Breast epithelium (tissue), 4 donors: ENCODE measurements around the gene MZF1. TPM values are rescaled to one million over a fixed set of nuclear protein-coding genes. Genes with fewer than 3 reads are reported as not detected.

Source experiments
- DNase-seq, 2 donors: peaks; one replicate each; pipeline ENCODE4 v3.0.0-alpha.2; 2019; ENCODE audit warnings: low spot score in 2 of 2
- H3K27ac ChIP-seq, 2 donors: fragments of 200-600 bp; sonication (generic) in 1 of 2; one replicate each; pipeline ENCODE4 v1.5.1; 2016 to 2019; ENCODE audit warnings: mild to moderate bottlenecking in 1 of 2
- H3K27me3 ChIP-seq, 2 donors: fragments of 200-600 bp; sonication (generic) in 1 of 2; one replicate each; pipeline versions ENCODE4 v1.5.1 to v1.6.0; 2017 to 2019; ENCODE audit warnings: control low read depth in 1 of 2, mild to moderate bottlenecking in 1 of 2
- H3K36me3 ChIP-seq: fragments of 200-600 bp; one replicate; pipeline ENCODE4 v1.5.1; 2019
- H3K4me1 ChIP-seq, 2 donors: fragments of 200-600 bp; sonication (generic); one replicate each; pipeline ENCODE4 v1.5.1; 2016 to 2019; ENCODE audit warnings: control low read depth in 1 of 2
- H3K4me3 ChIP-seq, 3 donors: fragments of 200-600 bp; sonication (generic); 1 replicate in 2 of 3; 2 replicates in 1 of 3; pipeline ENCODE4 v1.5.1; 2016 to 2019; ENCODE audit warnings: mild to moderate bottlenecking in 3 of 3, moderate library complexity in 2 of 3
- H3K9me3 ChIP-seq, 2 donors: fragments of 200-600 bp; sonication (generic) in 1 of 2; one replicate each; pipeline ENCODE4 v1.5.1; 2016 to 2019; ENCODE audit warnings: control low read depth in 1 of 2
- POLR2A ChIP-seq: fragments of 450-650 bp; IDR thresholded peaks from one replicate; pipeline ENCODE4 v1.6.1; 2016; ENCODE audit warnings: antibody characterized with exemption, mild to moderate bottlenecking, moderate library complexity
- POLR2AphosphoS5 ChIP-seq, 3 donors: sonication (generic); formaldehyde crosslinking; IDR thresholded peaks; one replicate each; pipeline ENCODE4 v1.6.1; 2017; ENCODE audit warnings: antibody characterized with exemption in 3 of 3
- intact Hi-C: fragments of 100-400 bp; cut with DNase I; formaldehyde crosslinking; loops from one replicate; pipeline ENCODE4 v1.15.1; 2023; ENCODE audit warnings: low total_unique reads
- total RNA-seq, 3 donors: library from RNA; depleted of rRNA; stranded (reverse); fragments of >200 nt; gene quantifications; one replicate each; pipeline ENCODE4 v1.1.0, GENCODE V29; 2016
- TF ChIP-seq, protein P1 (sequence below), 3 donors: fragments of 450-650 bp; IDR thresholded peaks; one replicate each; pipeline ENCODE4 v1.5.1; 2016 to 2017; ENCODE audit warnings: antibody characterized with exemption in 3 of 3, mild to moderate bottlenecking in 3 of 3, moderate library complexity in 3 of 3

The MZF1 gene
- total RNA-seq, 3 donors from 2014 or later, result 18.7 to 43.0 (median 30.2) TPM

- intact Hi-C loops, result no loop called here
- DNase-seq, result no peak
- Histone ChIP-seq H3K4me3 (peak overlapping the region; percentile 31 to 70 (median 54)), H3K27me3 (no peaks in the 10 kb centered on the region), H3K4me1 (peaks cover 9 to 21% of the 10 kb centered on the region in 2 donors), H3K27ac (peak overlapping the region; percentile 85 to 90), H3K9me3 (no peaks in the 10 kb centered on the region), H3K36me3 (no peaks in the 10 kb centered on the region)
- TF ChIP-seq POLR2A, result no peak
- TF ChIP-seq, protein P1, sequence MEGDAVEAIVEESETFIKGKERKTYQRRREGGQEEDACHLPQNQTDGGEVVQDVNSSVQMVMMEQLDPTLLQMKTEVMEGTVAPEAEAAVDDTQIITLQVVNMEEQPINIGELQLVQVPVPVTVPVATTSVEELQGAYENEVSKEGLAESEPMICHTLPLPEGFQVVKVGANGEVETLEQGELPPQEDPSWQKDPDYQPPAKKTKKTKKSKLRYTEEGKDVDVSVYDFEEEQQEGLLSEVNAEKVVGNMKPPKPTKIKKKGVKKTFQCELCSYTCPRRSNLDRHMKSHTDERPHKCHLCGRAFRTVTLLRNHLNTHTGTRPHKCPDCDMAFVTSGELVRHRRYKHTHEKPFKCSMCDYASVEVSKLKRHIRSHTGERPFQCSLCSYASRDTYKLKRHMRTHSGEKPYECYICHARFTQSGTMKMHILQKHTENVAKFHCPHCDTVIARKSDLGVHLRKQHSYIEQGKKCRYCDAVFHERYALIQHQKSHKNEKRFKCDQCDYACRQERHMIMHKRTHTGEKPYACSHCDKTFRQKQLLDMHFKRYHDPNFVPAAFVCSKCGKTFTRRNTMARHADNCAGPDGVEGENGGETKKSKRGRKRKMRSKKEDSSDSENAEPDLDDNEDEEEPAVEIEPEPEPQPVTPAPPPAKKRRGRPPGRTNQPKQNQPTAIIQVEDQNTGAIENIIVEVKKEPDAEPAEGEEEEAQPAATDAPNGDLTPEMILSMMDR (IDR thresholded peaks at IDR 0.05), result no peak
- no peak for TF ChIP-seq POLR2AphosphoS5 (IDR thresholded peaks at IDR 0.05)
Observed at GRCh38 chr19:58514564-58515022, 58.5 kb downstream of the MZF1 start.

- Histone ChIP-seq H3K27ac (peak overlapping the region; percentile 85 to 90), H3K36me3 (no peaks in the 10 kb centered on the region), H3K9me3 (no peaks in the 10 kb centered on the region), H3K4me3 (peak overlapping the region; percentile 31 to 70 (median 54)), H3K27me3 (no peaks in the 10 kb centered on the region), H3K4me1 (peaks cover 9 to 21% of the 10 kb centered on the region in 2 donors)
- intact Hi-C loops, result no loop called here
- peak; percentile 75 to 91 for DNase-seq
- TF ChIP-seq POLR2AphosphoS5 (IDR thresholded peaks at IDR 0.05) (peak; percentile 66 to 81 (median 74)), POLR2A (no peak)
- TF ChIP-seq, protein P1 (IDR thresholded peaks at IDR 0.05), result peak; percentile 71 to 93 (median 74)
Observed at GRCh38 chr19:58513694-58514563, 59.2 kb downstream of the MZF1 start.

GRCh38 chr19:58513213-58513693 is 59.9 kb downstream of the MZF1 start:
- Histone ChIP-seq H3K4me1 (peaks cover 7 to 14% of the 10 kb centered on the region in 2 donors), H3K27me3 (no peaks in the 10 kb centered on the region), H3K27ac (peak overlapping the region; percentile 85 to 90), H3K9me3 (no peaks in the 10 kb centered on the region), H3K36me3 (no peaks in the 10 kb centered on the region), H3K4me3 (peak overlapping the region in 2 of 3 donors; percentile 54 to 70)
- intact Hi-C loops, result no loop called here
- DNase-seq, result no peak
- no peak for TF ChIP-seq POLR2AphosphoS5 (IDR thresholded peaks at IDR 0.05)
- TF ChIP-seq POLR2A, result no peak
- TF ChIP-seq, protein P1 (IDR thresholded peaks at IDR 0.05), result no peak

Other genes starting within 250 kb of the MZF1 start
- gene ZSCAN22, start 246.3 kb downstream of the MZF1 start, total RNA-seq, result 1 to 10 TPM; 2.6 to 3.8 (median 3.6) TPM
- 10 to 100 TPM; 40.6 to 42.7 (median 42.6) TPM for gene A1BG, start 219.8 kb downstream of the MZF1 start, total RNA-seq
- 1 to 10 TPM in 2 of 3 donors, under 1 TPM in 1; 0.80 to 5.3 (median 3.6) TPM for gene ZNF497, start 210.6 kb downstream of the MZF1 start, total RNA-seq
- gene ZNF837, start 192.3 kb downstream of the MZF1 start, total RNA-seq, result 1 to 10 TPM; 1.3 to 6.6 (median 2.3) TPM
- gene RPS5, start 186.1 kb downstream of the MZF1 start, total RNA-seq, result 1,000 to 10,000 TPM; 1,794 to 2,659 (median 2,022) TPM
- gene RNF225, start 177.7 kb downstream of the MZF1 start, total RNA-seq, result 1 to 10 TPM in 1 of 3 donors, not detected in 2; 2.9 TPM
- gene ZNF584, start 164.7 kb downstream of the MZF1 start, total RNA-seq, result 10 to 100 TPM; 13.6 to 16.1 (median 15.8) TPM
- gene ZNF132, start 133.2 kb downstream of the MZF1 start, total RNA-seq, result 10 to 100 TPM in 1 of 3 donors, 1 to 10 TPM in 2; 3.5 to 13.3 (median 6.2) TPM
- gene ZNF324B, start 121.7 kb downstream of the MZF1 start, total RNA-seq, result 1 to 10 TPM; 6.1 to 9.1 (median 7.2) TPM
- gene ZNF324, start 106.3 kb downstream of the MZF1 start, total RNA-seq, result 10 to 100 TPM in 2 of 3 donors, 1 to 10 TPM in 1; 9.0 to 30.9 (median 24.3) TPM
- gene ZNF446, start 97.0 kb downstream of the MZF1 start, total RNA-seq, result 10 to 100 TPM; 10.2 to 23.4 (median 20.0) TPM
- gene SLC27A5, start 61.3 kb downstream of the MZF1 start, total RNA-seq, result 10 to 100 TPM in 2 of 3 donors, 1 to 10 TPM in 1; 4.7 to 18.0 (median 10.7) TPM
- gene ZBTB45, start 53.5 kb downstream of the MZF1 start, total RNA-seq, result 1 to 10 TPM; 8.2 to 9.2 (median 8.6) TPM
- 100 to 1,000 TPM; 110 to 190 (median 173) TPM for gene TRIM28, start 29.3 kb downstream of the MZF1 start, total RNA-seq
- gene CHMP2A, start 18.2 kb downstream of the MZF1 start, total RNA-seq, result 100 to 1,000 TPM in 1 of 3 donors, 10 to 100 TPM in 2; 74.6 to 157 (median 92.8) TPM
- 10 to 100 TPM; 19.0 to 21.3 (median 19.3) TPM for gene UBE2M, start 14.7 kb downstream of the MZF1 start, total RNA-seq